DLD1 (cell line): Measurements from ENCODE around the gene TCERG1L.
"Not testable (repeated sequence)": the region's sequence is repeated elsewhere in the genome, so short reads cannot be mapped to it uniquely, and the experiment has no call there.

Experiments
- in situ Hi-C: cut with HindIII; loops from 2 replicates; pipeline ENCODE4 v1.10.0; 2017; ENCODE audit warnings: low sequenced_read_pairs

Gene TCERG1L

GRCh38 chr10:131311661-131312477, at the start of gene TCERG1L:
TSS of gene TCERG1L (minus strand) at chr10:131311721. CDS start at chr10:131311635, 86 bp downstream.
- in situ Hi-C loops: no loop called here

- in situ Hi-C loops: no loop called here
Measured at GRCh38 chr10:131358741-131359442, 47.4 kb upstream of the TCERG1L start.

- in situ Hi-C loops: no loop called here
Measured at GRCh38 chr10:131356442-131356841, 44.9 kb upstream of the TCERG1L start.

GRCh38 chr10:131355881-131356280, 44.4 kb upstream of the TCERG1L start:
- in situ Hi-C loops: no loop called here

- in situ Hi-C loops: no loop called here
Measured at GRCh38 chr10:131355056-131355455, 43.5 kb upstream of the TCERG1L start.

- in situ Hi-C loops: no loop called here
Measured at GRCh38 chr10:131354380-131354779, 42.9 kb upstream of the TCERG1L start.

GRCh38 chr10:131352765-131353290, 41.3 kb upstream of the TCERG1L start:
- in situ Hi-C loops: no loop called here

GRCh38 chr10:131350660-131351059, 39.1 kb upstream of the TCERG1L start:
- in situ Hi-C loops: no loop called here

GRCh38 chr10:131350245-131350644, 38.7 kb upstream of the TCERG1L start:
- in situ Hi-C loops: no loop called here

- in situ Hi-C loops: no loop called here
Measured at GRCh38 chr10:131346456-131346855, 34.9 kb upstream of the TCERG1L start.

- in situ Hi-C loops: no loop called here
Measured at GRCh38 chr10:131345691-131346090, 34.2 kb upstream of the TCERG1L start.

GRCh38 chr10:131344747-131345146, 33.2 kb upstream of the TCERG1L start:
- in situ Hi-C loops: no loop called here

GRCh38 chr10:131337741-131338140, 26.2 kb upstream of the TCERG1L start:
- in situ Hi-C loops: no loop called here

- in situ Hi-C loops: no loop called here
Measured at GRCh38 chr10:131332821-131333220, 21.3 kb upstream of the TCERG1L start.

- in situ Hi-C loops: no loop called here
Measured at GRCh38 chr10:131323880-131324279, 12.4 kb upstream of the TCERG1L start.

GRCh38 chr10:131323025-131323424, 11.5 kb upstream of the TCERG1L start:
- in situ Hi-C loops: no loop called here

- in situ Hi-C loops: not testable (repeated sequence)
Measured at GRCh38 chr10:131322575-131322974, 11.1 kb upstream of the TCERG1L start.

GRCh38 chr10:131320860-131321604, 9.5 kb upstream of the TCERG1L start:
- in situ Hi-C loops: no loop called here

- in situ Hi-C loops: no loop called here
Measured at GRCh38 chr10:131318814-131319213, 7.3 kb upstream of the TCERG1L start.

- in situ Hi-C loops: no loop called here
Measured at GRCh38 chr10:131318291-131318690, 6.8 kb upstream of the TCERG1L start.
